OCI-LY7 (cell line): ENCODE results near the gene PARVB. TPM values are rescaled to one million over a fixed set of nuclear protein-coding genes. Genes with fewer than 3 reads are reported as not detected.

Source experiments
- BruUV-seq: library from RNA; stranded (reverse); fragments of 400-500 nt; replicated peaks from 2 replicates; lab custom pipeline; 2021; lab: Mats Ljungman, UMichigan
- CTCF ChIA-PET: fragments of 300-600 bp; sonication (Branson Sonifier 250); formaldehyde crosslinking; loops from one replicate; lab custom pipeline; 2022; ENCODE audit warnings: antibody characterized with exemption; ENCODE audit not compliant: unreplicated experiment; lab: Charles Lee
- POLR2A ChIA-PET: fragments of 300-600 bp; sonication (Branson Sonifier 250); formaldehyde crosslinking; loops from one replicate; lab custom pipeline; 2022; ENCODE audit warnings: antibody characterized with exemption; lab: Charles Lee
- DNase-seq: peaks from one replicate; pipeline ENCODE4 v3.0.0-alpha.2; 2015; ENCODE audit warnings: low spot score
- H2AFZ ChIP-seq: fragments of 200-600 bp; sonication (generic), shearing (Covaris generic); 2 replicates; pipeline ENCODE4 v1.6.1; 2014; ENCODE audit warnings: mild to moderate bottlenecking, antibody characterized with exemption, low read length, moderate library complexity
- H3K27ac ChIP-seq: fragments of 200-600 bp; sonication (generic); 2 replicates; pipeline ENCODE4 v1.5.1; 2014; ENCODE audit warnings: mixed run types, low read depth, mild to moderate bottlenecking, moderate library complexity, low read length, inconsistent platforms; ENCODE audit not compliant: poor library complexity, severe bottlenecking
- H3K36me3 ChIP-seq: fragments of 200-600 bp; sonication (generic); 2 replicates; pipeline ENCODE4 v1.6.1; 2014; ENCODE audit warnings: mild to moderate bottlenecking, antibody characterized with exemption, low read length, moderate library complexity, mixed read lengths; ENCODE audit not compliant: insufficient read depth
- H3K4me1 ChIP-seq: fragments of 200-600 bp; sonication (generic); 2 replicates; pipeline ENCODE4 v1.5.1; 2014; ENCODE audit warnings: mild to moderate bottlenecking, low read length; ENCODE audit not compliant: insufficient read depth, poor library complexity, severe bottlenecking
- H3K4me2 ChIP-seq: fragments of 200-600 bp; sonication (generic); 2 replicates; pipeline ENCODE4 v1.6.1; 2014; ENCODE audit warnings: mild to moderate bottlenecking, low read length
- H3K4me3 ChIP-seq: fragments of 200-600 bp; sonication (generic); 2 replicates; pipeline ENCODE4 v1.5.1; 2014; ENCODE audit warnings: mild to moderate bottlenecking, low read depth, low read length; ENCODE audit not compliant: poor library complexity, severe bottlenecking
- H3K79me2 ChIP-seq: fragments of 200-600 bp; sonication (generic); 2 replicates; pipeline ENCODE4 v1.6.1; 2016; ENCODE audit warnings: low read depth, mild to moderate bottlenecking, low read length, moderate library complexity, mixed read lengths; ENCODE audit not compliant: insufficient read depth
- H3K9me2 ChIP-seq: fragments of 200-600 bp; sonication (generic); 2 replicates; pipeline ENCODE4 v1.6.1; 2016; ENCODE audit warnings: mild to moderate bottlenecking, low read length, mixed read lengths; ENCODE audit not compliant: insufficient read depth
- H3K9me3 ChIP-seq: fragments of 200-600 bp; sonication (generic); 2 replicates; pipeline ENCODE4 v1.6.1; 2014; ENCODE audit warnings: mild to moderate bottlenecking, mixed run types, low read length, mixed read lengths
- H4K20me1 ChIP-seq: fragments of 200-600 bp; sonication (generic); 2 replicates; pipeline ENCODE4 v1.6.1; 2014; ENCODE audit warnings: mild to moderate bottlenecking, antibody characterized with exemption, low read length, moderate library complexity, mixed read lengths; ENCODE audit not compliant: insufficient read depth
- EZH2phosphoT487 ChIP-seq: fragments of 200-600 bp; sonication (generic); IDR thresholded peaks from 2 replicates; pipeline ENCODE4 v1.6.1; 2018; ENCODE audit warnings: low read depth, borderline replicate concordance, mild to moderate bottlenecking, mixed run types, antibody characterized with exemption, low read length, moderate library complexity, mixed read lengths
- intact Hi-C: fragments of 100-400 bp; cut with micrococcal nuclease; formaldehyde crosslinking; loops from one replicate; pipeline ENCODE4 v1.10.0; 2022; ENCODE audit not compliant: unreplicated experiment
- total RNA-seq, 2 experiments: library from RNA; depleted of rRNA in 1 of 2; stranded (reverse); fragments of >200 nt in 1 of 2; shearing (Covaris generic) in 1 of 2; gene quantifications; 2 replicates each; pipeline ENCODE4 v1.2.3, GENCODE V29; 2014 to 2022
- TF ChIP-seq, protein P1 (sequence below): fragments of 200-600 bp; sonication (generic); conservative IDR thresholded peaks from 2 replicates; pipeline ENCODE4 v1.5.1; 2014; ENCODE audit warnings: mild to moderate bottlenecking, antibody characterized with exemption, low read length, moderate library complexity, mixed read lengths

Gene PARVB
- total RNA-seq, 2 experiments from 2014 or later: 0.34 TPM; not detected in 1

DNA sequence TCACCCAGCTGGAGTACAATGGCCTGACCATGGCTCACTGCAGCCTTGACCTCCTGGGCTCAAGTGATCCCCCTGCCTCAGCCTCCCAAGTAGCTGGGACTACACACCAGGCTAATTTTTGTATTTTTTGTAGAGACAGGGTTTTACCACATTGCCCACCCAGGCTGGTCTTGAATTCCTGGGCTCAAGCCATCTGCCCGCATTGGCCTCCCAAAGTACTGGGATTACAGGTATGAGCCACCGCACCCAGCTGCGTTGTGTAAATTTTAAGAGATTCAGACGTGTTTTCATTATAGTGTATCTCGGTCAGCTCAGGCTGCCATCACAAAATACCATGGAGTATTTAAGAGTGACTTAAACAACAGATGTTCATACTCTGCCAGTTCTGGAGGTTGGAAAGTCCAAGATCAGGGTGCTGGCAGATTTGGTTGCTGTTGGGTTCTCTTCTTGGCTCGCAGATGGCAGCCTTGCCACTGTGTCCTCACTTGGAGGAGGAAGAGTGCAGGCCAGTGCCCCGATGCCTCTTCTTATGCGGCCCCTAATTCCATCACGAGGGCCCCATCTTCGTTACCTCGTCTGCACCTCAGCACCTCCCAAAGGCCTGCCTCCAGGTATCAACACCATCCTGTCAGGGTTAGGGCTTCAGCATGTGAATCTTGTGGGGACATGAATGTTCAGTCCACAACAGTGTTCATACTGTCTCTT lies 32.6 kb upstream of the PARVB start:
- Histone ChIP-seq H3K4me3 (no peak overlapping the region), H4K20me1 (no peaks in the 10 kb centered on the region), H3K4me2 (no peak overlapping the region), H2AFZ (no peak overlapping the region), H3K9me3 (no peaks in the 10 kb centered on the region), H3K27ac (no peak overlapping the region), H3K9me2 (no peaks in the 10 kb centered on the region), H3K79me2 (no peaks in the 10 kb centered on the region), H3K36me3 (peaks cover 93% of the 10 kb centered on the region), H3K4me1 (peaks cover 10% of the 10 kb centered on the region)
- BruUV-seq: no TSS peak
- DNase-seq: no peak
- ChIA-PET POLR2A (no interaction called here), CTCF (no interaction called here)
- TF ChIP-seq EZH2phosphoT487: no peak
- intact Hi-C loops: no loop called here

DNA sequence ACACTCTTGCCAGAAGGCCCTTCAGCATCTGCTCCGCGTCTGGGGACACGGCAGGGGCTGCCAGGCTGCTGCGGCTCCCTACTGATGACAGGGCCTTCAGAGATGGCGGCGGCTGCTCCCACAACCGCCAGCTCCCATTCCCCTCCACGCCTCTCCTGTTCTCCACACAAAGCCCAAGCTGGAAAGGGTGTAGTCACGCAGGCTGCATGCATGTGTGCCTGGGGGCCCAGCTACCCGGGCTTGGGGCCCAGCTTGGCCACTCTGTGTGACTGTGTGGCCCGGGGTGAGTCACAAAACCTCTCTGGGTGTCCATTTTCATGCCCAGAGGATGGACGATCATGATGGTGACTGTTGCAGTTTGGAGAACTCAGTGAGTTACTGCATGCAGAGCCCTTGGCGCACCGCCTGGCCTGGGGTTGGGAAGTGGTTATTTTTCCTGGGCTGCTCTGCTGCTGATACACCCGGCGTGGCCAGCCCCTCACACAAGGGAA lies 31.7 kb upstream of the PARVB start:
- Histone ChIP-seq H3K4me2 (no peak overlapping the region), H3K9me2 (no peaks in the 10 kb centered on the region), H3K27ac (no peak overlapping the region), H3K9me3 (no peaks in the 10 kb centered on the region), H3K4me3 (no peak overlapping the region), H4K20me1 (no peaks in the 10 kb centered on the region), H3K4me1 (peaks cover 10% of the 10 kb centered on the region), H2AFZ (no peak overlapping the region), H3K36me3 (peaks cover 93% of the 10 kb centered on the region), H3K79me2 (no peaks in the 10 kb centered on the region)
- intact Hi-C loops: no loop called here
- DNase-seq: no peak
- TF ChIP-seq EZH2phosphoT487: no peak
- TF ChIP-seq, protein P1, sequence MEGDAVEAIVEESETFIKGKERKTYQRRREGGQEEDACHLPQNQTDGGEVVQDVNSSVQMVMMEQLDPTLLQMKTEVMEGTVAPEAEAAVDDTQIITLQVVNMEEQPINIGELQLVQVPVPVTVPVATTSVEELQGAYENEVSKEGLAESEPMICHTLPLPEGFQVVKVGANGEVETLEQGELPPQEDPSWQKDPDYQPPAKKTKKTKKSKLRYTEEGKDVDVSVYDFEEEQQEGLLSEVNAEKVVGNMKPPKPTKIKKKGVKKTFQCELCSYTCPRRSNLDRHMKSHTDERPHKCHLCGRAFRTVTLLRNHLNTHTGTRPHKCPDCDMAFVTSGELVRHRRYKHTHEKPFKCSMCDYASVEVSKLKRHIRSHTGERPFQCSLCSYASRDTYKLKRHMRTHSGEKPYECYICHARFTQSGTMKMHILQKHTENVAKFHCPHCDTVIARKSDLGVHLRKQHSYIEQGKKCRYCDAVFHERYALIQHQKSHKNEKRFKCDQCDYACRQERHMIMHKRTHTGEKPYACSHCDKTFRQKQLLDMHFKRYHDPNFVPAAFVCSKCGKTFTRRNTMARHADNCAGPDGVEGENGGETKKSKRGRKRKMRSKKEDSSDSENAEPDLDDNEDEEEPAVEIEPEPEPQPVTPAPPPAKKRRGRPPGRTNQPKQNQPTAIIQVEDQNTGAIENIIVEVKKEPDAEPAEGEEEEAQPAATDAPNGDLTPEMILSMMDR: no peak
- ChIA-PET CTCF (interaction anchor here (0.6 kb wide), 1 partner anchor 76 kb away, joined by 3 read pairs; no protein-coding TSS in a partner anchor), POLR2A (no interaction called here)
- BruUV-seq: no TSS peak

DNA sequence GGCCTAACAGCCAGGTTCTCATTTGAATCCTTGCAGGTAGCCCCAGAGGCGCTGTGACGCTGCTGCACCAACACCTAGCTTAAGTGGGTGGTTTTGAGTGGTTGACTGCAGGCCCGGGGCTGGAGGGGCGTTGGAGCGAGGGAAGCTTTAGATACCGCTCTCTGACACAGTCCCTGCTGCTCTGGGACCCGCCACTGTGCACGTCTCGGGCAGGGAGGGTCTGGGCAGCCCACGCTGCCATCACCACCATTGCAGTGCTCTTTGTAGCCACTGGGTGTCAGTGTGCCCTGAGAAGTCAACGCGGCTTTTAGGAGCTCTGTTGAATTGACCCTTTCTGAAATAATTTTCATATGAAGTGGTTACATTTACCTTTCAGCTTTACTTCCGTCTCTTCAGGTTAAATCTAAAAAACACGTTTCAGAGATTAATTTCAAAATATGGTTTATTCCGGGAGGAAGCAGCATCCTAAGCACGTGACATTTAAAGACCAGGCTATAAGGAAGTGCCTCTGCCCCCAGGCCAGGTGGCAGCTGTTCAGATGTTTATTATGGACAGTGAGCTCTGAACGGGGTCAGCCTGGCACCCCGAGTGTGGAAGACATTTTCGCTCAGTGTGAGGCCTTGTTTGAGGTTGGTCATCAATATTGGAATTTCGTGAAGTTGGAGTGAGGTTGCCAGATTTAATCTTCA lies 30.9 kb upstream of the PARVB start:
- no peak overlapping the region for H3K27ac ChIP-seq
- CTCF ChIA-PET: interaction anchor here (0.6 to 1.0 kb wide), 5 partner anchors 71 to 578 kb away, joined by 3 to 8 read pairs (median 4); no protein-coding TSS in a partner anchor
- no peak for TF ChIP-seq EZH2phosphoT487
- TF ChIP-seq, protein P1: peak; percentile 98
- no TSS peak for BruUV-seq
- H3K9me2 ChIP-seq: no peaks in the 10 kb centered on the region
- H3K9me3 ChIP-seq: no peaks in the 10 kb centered on the region
- POLR2A ChIA-PET: interaction anchor here (1.2 kb wide), 1 partner anchor 92 kb away, joined by 3 read pairs; no protein-coding TSS in a partner anchor
- no peaks in the 10 kb centered on the region for H4K20me1 ChIP-seq
- no peaks in the 10 kb centered on the region for H3K79me2 ChIP-seq
- no peak overlapping the region; the same call in 1 of the 2 replicates for H3K4me2 ChIP-seq
- no peak overlapping the region for H3K4me3 ChIP-seq
- H3K36me3 ChIP-seq: peaks cover 93% of the 10 kb centered on the region
- peak; percentile 69 for DNase-seq
- intact Hi-C loops: loop anchor here (1.0 kb wide), 3 partner anchors 88 to 633 kb away; no protein-coding TSS in a partner anchor
- H3K4me1 ChIP-seq: peaks cover 10% of the 10 kb centered on the region
- H2AFZ ChIP-seq: no peak overlapping the region
